Skeletal muscle satellite cell (primary cell): ENCODE data around the gene RTN4.

Experiments
- H3K27me3 ChIP-seq: 2 replicates; pipeline ENCODE4 v1.7.0; 2013; ENCODE audit warnings: low read length; ENCODE audit not compliant: control insufficient read depth, insufficient read depth
- H3K36me3 ChIP-seq: 2 replicates; pipeline ENCODE4 v1.7.0; 2013; ENCODE audit warnings: mild to moderate bottlenecking, control low read depth, low read length; ENCODE audit not compliant: insufficient read depth
- H3K4me1 ChIP-seq: 2 replicates; pipeline ENCODE4 v1.7.0; 2013; ENCODE audit warnings: low read length; ENCODE audit not compliant: control insufficient read depth, insufficient read depth
- H3K4me2 ChIP-seq: 2 replicates; pipeline ENCODE4 v1.7.0; 2013; ENCODE audit warnings: mild to moderate bottlenecking, low read length
- H3K4me3 ChIP-seq: 2 replicates; pipeline ENCODE4 v1.7.0; 2013; ENCODE audit warnings: low read length
- H3K9ac ChIP-seq: 2 replicates; pipeline ENCODE4 v1.7.0; 2013; ENCODE audit warnings: mild to moderate bottlenecking, low read depth, low read length, moderate library complexity
- H3K9me3 ChIP-seq: replicated peaks from 2 replicates; pipeline ENCODE4 v1.7.0; 2013; ENCODE audit warnings: mild to moderate bottlenecking, control low read depth, low read length

RTN4 gene

GRCh38 chr2:54964816-54965215, 85.4 kb downstream of the RTN4 start:
- no peaks in the 10 kb centered on the region for H3K27me3 ChIP-seq
- H3K4me3 ChIP-seq, result no peak overlapping the region
- H3K36me3 ChIP-seq, result peaks cover 33% of the 10 kb centered on the region
- no peak overlapping the region for H3K9ac ChIP-seq
- H3K4me1 ChIP-seq, result peaks cover 5% of the 10 kb centered on the region
- H3K9me3 ChIP-seq, result no peaks in the 10 kb centered on the region
- H3K4me2 ChIP-seq, result no peak overlapping the region

- H3K9ac ChIP-seq, result no peak overlapping the region
- no peaks in the 10 kb centered on the region for H3K27me3 ChIP-seq
- H3K4me2 ChIP-seq, result no peak overlapping the region
- H3K9me3 ChIP-seq, result no peaks in the 10 kb centered on the region
- peaks cover 28% of the 10 kb centered on the region for H3K36me3 ChIP-seq
- peaks cover 5% of the 10 kb centered on the region for H3K4me1 ChIP-seq
- no peak overlapping the region for H3K4me3 ChIP-seq
Observed at GRCh38 chr2:54964271-54964670, 86.0 kb downstream of the RTN4 start.

- Histone ChIP-seq H3K27me3 (no peaks in the 10 kb centered on the region), H3K4me3 (no peak overlapping the region), H3K36me3 (peaks cover 20% of the 10 kb centered on the region), H3K9me3 (no peaks in the 10 kb centered on the region), H3K4me1 (peaks cover 5% of the 10 kb centered on the region), H3K9ac (no peak overlapping the region), H3K4me2 (no peak overlapping the region)
Observed at GRCh38 chr2:54963476-54963875, 86.8 kb downstream of the RTN4 start.

GRCh38 chr2:54962935-54963440, 87.3 kb downstream of the RTN4 start:
- Histone ChIP-seq H3K4me3 (no peak overlapping the region), H3K36me3 (peaks cover 15% of the 10 kb centered on the region), H3K4me2 (no peak overlapping the region), H3K27me3 (no peaks in the 10 kb centered on the region), H3K9me3 (no peaks in the 10 kb centered on the region), H3K4me1 (peaks cover 5% of the 10 kb centered on the region), H3K9ac (no peak overlapping the region)

GRCh38 chr2:54962511-54962910, 87.7 kb downstream of the RTN4 start:
- Histone ChIP-seq H3K36me3 (peaks cover 10% of the 10 kb centered on the region), H3K4me1 (peaks cover 5% of the 10 kb centered on the region), H3K9ac (no peak overlapping the region), H3K4me3 (no peak overlapping the region), H3K4me2 (no peak overlapping the region), H3K27me3 (no peaks in the 10 kb centered on the region), H3K9me3 (no peaks in the 10 kb centered on the region)

- no peak overlapping the region for H3K4me3 ChIP-seq
- no peak overlapping the region for H3K4me2 ChIP-seq
- peaks cover 5% of the 10 kb centered on the region for H3K4me1 ChIP-seq
- no peak overlapping the region for H3K9ac ChIP-seq
- no peaks in the 10 kb centered on the region for H3K27me3 ChIP-seq
- no peaks in the 10 kb centered on the region for H3K9me3 ChIP-seq
- H3K36me3 ChIP-seq, result no peaks in the 10 kb centered on the region
Observed at GRCh38 chr2:54960164-54960563, 90.1 kb downstream of the RTN4 start.

- no peak overlapping the region for H3K9ac ChIP-seq
- no peaks in the 10 kb centered on the region for H3K9me3 ChIP-seq
- H3K4me3 ChIP-seq, result no peak overlapping the region
- H3K4me1 ChIP-seq, result peaks cover 4% of the 10 kb centered on the region
- no peak overlapping the region for H3K4me2 ChIP-seq
- H3K27me3 ChIP-seq, result no peaks in the 10 kb centered on the region
- no peaks in the 10 kb centered on the region for H3K36me3 ChIP-seq
Observed at GRCh38 chr2:54958717-54959371, 91.4 kb downstream of the RTN4 start.

GRCh38 chr2:54957321-54957999, 92.8 kb downstream of the RTN4 start:
- H3K4me1 ChIP-seq, result peaks cover 10% of the 10 kb centered on the region
- H3K36me3 ChIP-seq, result no peaks in the 10 kb centered on the region
- H3K4me2 ChIP-seq, result no peak overlapping the region
- H3K4me3 ChIP-seq, result no peak overlapping the region
- H3K27me3 ChIP-seq, result no peaks in the 10 kb centered on the region
- H3K9me3 ChIP-seq, result no peaks in the 10 kb centered on the region
- H3K9ac ChIP-seq, result no peak overlapping the region

- H3K4me2 ChIP-seq, result no peak overlapping the region
- no peaks in the 10 kb centered on the region for H3K9me3 ChIP-seq
- no peak overlapping the region for H3K4me3 ChIP-seq
- no peak overlapping the region for H3K9ac ChIP-seq
- peaks cover 23% of the 10 kb centered on the region for H3K4me1 ChIP-seq
- no peaks in the 10 kb centered on the region for H3K36me3 ChIP-seq
- H3K27me3 ChIP-seq, result no peaks in the 10 kb centered on the region
Observed at GRCh38 chr2:54956111-54956627, 94.1 kb downstream of the RTN4 start.

- H3K9me3 ChIP-seq, result no peaks in the 10 kb centered on the region
- no peaks in the 10 kb centered on the region for H3K36me3 ChIP-seq
- no peak overlapping the region for H3K4me2 ChIP-seq
- no peak overlapping the region for H3K9ac ChIP-seq
- peaks cover 24% of the 10 kb centered on the region for H3K4me1 ChIP-seq
- no peak overlapping the region for H3K4me3 ChIP-seq
- H3K27me3 ChIP-seq, result no peaks in the 10 kb centered on the region
Observed at GRCh38 chr2:54955358-54956110, 94.7 kb downstream of the RTN4 start.

- H3K4me1 ChIP-seq, result peaks cover 24% of the 10 kb centered on the region
- no peak overlapping the region for H3K9ac ChIP-seq
- H3K27me3 ChIP-seq, result no peaks in the 10 kb centered on the region
- no peaks in the 10 kb centered on the region for H3K36me3 ChIP-seq
- no peak overlapping the region for H3K4me2 ChIP-seq
- no peaks in the 10 kb centered on the region for H3K9me3 ChIP-seq
- no peak overlapping the region for H3K4me3 ChIP-seq
Observed at GRCh38 chr2:54954705-54955357, 95.4 kb downstream of the RTN4 start.
